ENCODE measurements around the gene SIPA1. TPM values are rescaled to one million over a fixed set of nuclear protein-coding genes. Genes with fewer than 3 reads are reported as not detected.
A peak's percentile ranks its signal among the peaks of the same experiment; 100 is the strongest.
"Not testable (repeated sequence)": the region's sequence is repeated elsewhere in the genome, so short reads cannot be mapped to it uniquely, and the experiment has no call there.

Gene SIPA1
- polyA plus RNA-seq, 3 donors from 2014 or later: 166 to 430 (median 222) TPM

GRCh38 chr11:65680192-65680743 lies 42.4 kb downstream of the SIPA1 start:
- no peak for DNase-seq
- peaks cover 0 to 2% (median 0%) of the 10 kb centered on the region in 3 donors for H3K27me3 Mint-ChIP-seq (ENCODE audit: low read depth in 3 of 3)
- H3K27ac Mint-ChIP-seq: no peak overlapping the region
- no peak overlapping the region for H3K4me3 Mint-ChIP-seq
- no peaks in the 10 kb centered on the region for H3K9me3 Mint-ChIP-seq
- H3K4me1 Mint-ChIP-seq: no peaks in the 10 kb centered on the region
- H3K36me3 Mint-ChIP-seq: no peaks in the 10 kb centered on the region

- DNase-seq; H3K9me3 Mint-ChIP-seq; H3K27ac Mint-ChIP-seq; H3K4me3 Mint-ChIP-seq; H3K4me1 Mint-ChIP-seq; H3K27me3 Mint-ChIP-seq (ENCODE audit: low read depth in 3 of 3); H3K36me3 Mint-ChIP-seq: not testable (repeated sequence)
Observed at GRCh38 chr11:65683480-65683879, 45.6 kb downstream of the SIPA1 start.

GRCh38 chr11:65685981-65686380 lies 48.1 kb downstream of the SIPA1 start:
- Mint-ChIP-seq H3K27me3 (ENCODE audit: low read depth in 3 of 3) (peaks cover 0 to 2% (median 2%) of the 10 kb centered on the region in 3 donors), H3K36me3 (no peaks in the 10 kb centered on the region), H3K4me3 (no peak overlapping the region), H3K27ac (no peak overlapping the region), H3K9me3 (no peaks in the 10 kb centered on the region), H3K4me1 (no peaks in the 10 kb centered on the region)
- no peak for DNase-seq

- DNase-seq; H3K36me3 Mint-ChIP-seq; H3K9me3 Mint-ChIP-seq; H3K27ac Mint-ChIP-seq; H3K27me3 Mint-ChIP-seq (ENCODE audit: low read depth in 3 of 3); H3K4me3 Mint-ChIP-seq: not testable (repeated sequence)
- peaks cover 28 to 30% of the 10 kb centered on the region in 2 donors for H3K4me1 Mint-ChIP-seq
Observed at GRCh38 chr11:65691847-65692246, 53.9 kb downstream of the SIPA1 start.

GRCh38 chr11:65692367-65692766 lies 54.5 kb downstream of the SIPA1 start:
- H3K9me3 Mint-ChIP-seq: no peaks in the 10 kb centered on the region
- H3K4me1 Mint-ChIP-seq: peaks cover 28 to 30% of the 10 kb centered on the region in 2 donors
- no peak for DNase-seq
- peaks cover 0 to 6% (median 2%) of the 10 kb centered on the region in 3 donors for H3K27me3 Mint-ChIP-seq (ENCODE audit: low read depth in 3 of 3)
- H3K36me3 Mint-ChIP-seq: no peaks in the 10 kb centered on the region
- no peak overlapping the region for H3K4me3 Mint-ChIP-seq
- peak overlapping the region in 1 of 6 donors; percentile 28 for H3K27ac Mint-ChIP-seq

GRCh38 chr11:65695459-65696241 lies 57.7 kb downstream of the SIPA1 start:
- H3K9me3 Mint-ChIP-seq: no peaks in the 10 kb centered on the region
- H3K27ac Mint-ChIP-seq: peak overlapping the region; percentile 85 to 94 (median 88)
- peak overlapping the region in 3 of 5 donors; percentile 45 to 67 (median 48) for H3K4me3 Mint-ChIP-seq
- H3K27me3 Mint-ChIP-seq (ENCODE audit: low read depth in 3 of 3): peaks cover 0 to 4% (median 1%) of the 10 kb centered on the region in 3 donors
- no peak for DNase-seq
- H3K4me1 Mint-ChIP-seq: peaks cover 30% of the 10 kb centered on the region in 2 donors
- H3K36me3 Mint-ChIP-seq: no peaks in the 10 kb centered on the region

GRCh38 chr11:65696802-65697552 lies 59.1 kb downstream of the SIPA1 start:
- no peaks in the 10 kb centered on the region for H3K9me3 Mint-ChIP-seq
- H3K4me1 Mint-ChIP-seq: peaks cover 30% of the 10 kb centered on the region in 2 donors
- no peak overlapping the region for H3K4me3 Mint-ChIP-seq
- DNase-seq: no peak
- H3K27ac Mint-ChIP-seq: no peak overlapping the region
- no peaks in the 10 kb centered on the region for H3K36me3 Mint-ChIP-seq
- H3K27me3 Mint-ChIP-seq (ENCODE audit: low read depth in 3 of 3): peaks cover 1 to 5% (median 2%) of the 10 kb centered on the region in 3 donors

- Mint-ChIP-seq H3K4me3 (peak overlapping the region in 1 of 5 donors; percentile 39), H3K4me1 (peaks cover 26 to 28% of the 10 kb centered on the region in 2 donors)
Observed at GRCh38 chr11:65698205-65698604, 60.3 kb downstream of the SIPA1 start.

GRCh38 chr11:65699306-65699705 lies 61.4 kb downstream of the SIPA1 start:
- no peak overlapping the region for H3K4me3 Mint-ChIP-seq
- no peak overlapping the region for H3K27ac Mint-ChIP-seq
- H3K36me3 Mint-ChIP-seq: no peaks in the 10 kb centered on the region
- DNase-seq: no peak
- H3K27me3 Mint-ChIP-seq (ENCODE audit: low read depth in 3 of 3): peaks cover 1 to 7% (median 4%) of the 10 kb centered on the region in 3 donors
- no peaks in the 10 kb centered on the region for H3K9me3 Mint-ChIP-seq
- H3K4me1 Mint-ChIP-seq: peaks cover 17 to 20% of the 10 kb centered on the region in 2 donors

More at GRCh38 chr11:65698205-65698604, 60.3 kb downstream of the SIPA1 start:
- H3K36me3 Mint-ChIP-seq: no peaks in the 10 kb centered on the region
- peak overlapping the region in 1 of 6 donors; percentile 46 for H3K27ac Mint-ChIP-seq
- no peaks in the 10 kb centered on the region for H3K9me3 Mint-ChIP-seq
- no peak for DNase-seq
- H3K27me3 Mint-ChIP-seq (ENCODE audit: low read depth in 3 of 3): peaks cover 1 to 7% (median 6%) of the 10 kb centered on the region in 3 donors

- peaks cover 6 to 9% of the 10 kb centered on the region in 2 donors for H3K4me1 Mint-ChIP-seq
- no peak overlapping the region for H3K4me3 Mint-ChIP-seq
- H3K9me3 Mint-ChIP-seq: no peaks in the 10 kb centered on the region
- no peak for DNase-seq
- H3K36me3 Mint-ChIP-seq: no peaks in the 10 kb centered on the region
- no peak overlapping the region for H3K27ac Mint-ChIP-seq
- peaks cover 1 to 7% (median 2%) of the 10 kb centered on the region in 3 donors for H3K27me3 Mint-ChIP-seq (ENCODE audit: low read depth in 3 of 3)
Observed at GRCh38 chr11:65700399-65700798, 62.5 kb downstream of the SIPA1 start.

Other genes with a start within 250 kb of the SIPA1 start
- gene NEAT1, start 215.3 kb upstream of the SIPA1 start, polyA plus RNA-seq: 1 to 10 TPM in 2 of 3 donors, under 1 TPM in 1; 0.26 to 5.9 (median 1.4) TPM
- gene MALAT1, start 139.1 kb upstream of the SIPA1 start, polyA plus RNA-seq: 1,000 to 10,000 TPM; 1,459 to 3,517 (median 2,451) TPM
- gene SCYL1, start 113.0 kb upstream of the SIPA1 start, polyA plus RNA-seq: 10 to 100 TPM; 17.8 to 52.5 (median 23.3) TPM
- gene LTBP3, start 79.7 kb upstream of the SIPA1 start, polyA plus RNA-seq: 10 to 100 TPM in 2 of 3 donors, 1 to 10 TPM in 1; 3.3 to 21.0 (median 14.5) TPM
- gene ZNRD2, start 67.6 kb upstream of the SIPA1 start, polyA plus RNA-seq: 100 to 1,000 TPM in 2 of 3 donors, 10 to 100 TPM in 1; 100.0 to 138 (median 117) TPM
- gene FAM89B, start 65.6 kb upstream of the SIPA1 start, polyA plus RNA-seq: 100 to 1,000 TPM in 2 of 3 donors, 10 to 100 TPM in 1; 98.6 to 173 (median 158) TPM
- gene EHBP1L1, start 62.0 kb upstream of the SIPA1 start, polyA plus RNA-seq: 10 to 100 TPM; 14.8 to 19.3 (median 17.7) TPM
- gene KCNK7, start 42.3 kb upstream of the SIPA1 start, polyA plus RNA-seq: not detected
- 10 to 100 TPM; 11.1 to 29.5 (median 12.3) TPM for gene MAP3K11, start 23.9 kb upstream of the SIPA1 start, polyA plus RNA-seq
- gene PCNX3, start 22.3 kb upstream of the SIPA1 start, polyA plus RNA-seq: 10 to 100 TPM in 1 of 3 donors, under 1 TPM in 2; 0.14 to 11.7 (median 0.89) TPM
- gene RELA, start 24.8 kb downstream of the SIPA1 start, polyA plus RNA-seq: 10 to 100 TPM; 38.5 to 88.4 (median 41.8) TPM
- 10 to 100 TPM; 41.8 to 49.4 (median 47.7) TPM for gene KAT5, start 74.2 kb downstream of the SIPA1 start, polyA plus RNA-seq
- 100 to 1,000 TPM in 2 of 3 donors, 10 to 100 TPM in 1; 37.4 to 160 (median 124) TPM for gene RNASEH2C, start 82.7 kb downstream of the SIPA1 start, polyA plus RNA-seq
- gene AP5B1, start 142.9 kb downstream of the SIPA1 start, polyA plus RNA-seq: 10 to 100 TPM in 1 of 3 donors, 1 to 10 TPM in 2; 7.6 to 20.8 (median 8.2) TPM
- gene OVOL1, start 149.0 kb downstream of the SIPA1 start, polyA plus RNA-seq: not detected
- 1 to 10 TPM in 2 of 3 donors, under 1 TPM in 1; 0.30 to 1.7 (median 1.6) TPM for gene SNX32, start 195.9 kb downstream of the SIPA1 start, polyA plus RNA-seq
- 1,000 to 10,000 TPM; 2,883 to 4,279 (median 3,963) TPM for gene CFL1, start 220.1 kb downstream of the SIPA1 start, polyA plus RNA-seq
- 10 to 100 TPM; 22.7 to 47.0 (median 32.2) TPM for gene MUS81, start 222.3 kb downstream of the SIPA1 start, polyA plus RNA-seq
- gene EFEMP2, start 234.7 kb downstream of the SIPA1 start, polyA plus RNA-seq: 1 to 10 TPM; 1.6 to 6.3 (median 3.6) TPM
- 1,000 to 10,000 TPM; 2,066 to 3,052 (median 2,928) TPM for gene CTSW, start 241.7 kb downstream of the SIPA1 start, polyA plus RNA-seq